Lower leg skin (tissue), 3 donors: Measurements from ENCODE around the gene GADL1.

Experiments
- POLR2A ChIP-seq, 2 donors: fragments of 450-650 bp; IDR thresholded peaks; one replicate each; pipeline ENCODE4 v1.6.1; 2016 to 2017; ENCODE audit warnings: antibody characterized with exemption in 2 of 2, mild to moderate bottlenecking in 1 of 2, moderate library complexity in 1 of 2
- TF ChIP-seq, protein P1 (sequence below), 3 donors: fragments of 450-650 bp; IDR thresholded peaks; one replicate each; pipeline ENCODE4 v1.5.1; 2016; ENCODE audit warnings: antibody characterized with exemption in 3 of 3, mild to moderate bottlenecking in 3 of 3, moderate library complexity in 2 of 3

DNA sequence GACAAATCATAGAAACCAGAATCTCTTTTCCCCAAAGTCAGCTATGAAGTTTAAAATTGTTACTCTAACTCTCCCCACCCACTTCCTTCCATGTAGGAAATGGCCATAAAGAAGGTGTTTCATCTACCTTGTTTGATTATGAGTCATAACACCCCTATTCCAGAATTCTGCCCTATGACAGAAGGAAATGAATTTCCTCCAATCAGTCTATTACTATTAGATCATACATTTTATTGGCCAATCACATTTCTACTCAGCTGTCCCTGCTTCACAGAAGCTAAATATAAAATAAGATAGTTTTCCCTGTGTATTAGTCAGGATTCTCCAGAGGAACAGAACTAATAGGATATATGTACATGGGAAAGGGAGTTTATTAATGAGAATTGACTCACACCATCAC lies 186.0 kb downstream of the GADL1 start:
- TF ChIP-seq, protein P1, sequence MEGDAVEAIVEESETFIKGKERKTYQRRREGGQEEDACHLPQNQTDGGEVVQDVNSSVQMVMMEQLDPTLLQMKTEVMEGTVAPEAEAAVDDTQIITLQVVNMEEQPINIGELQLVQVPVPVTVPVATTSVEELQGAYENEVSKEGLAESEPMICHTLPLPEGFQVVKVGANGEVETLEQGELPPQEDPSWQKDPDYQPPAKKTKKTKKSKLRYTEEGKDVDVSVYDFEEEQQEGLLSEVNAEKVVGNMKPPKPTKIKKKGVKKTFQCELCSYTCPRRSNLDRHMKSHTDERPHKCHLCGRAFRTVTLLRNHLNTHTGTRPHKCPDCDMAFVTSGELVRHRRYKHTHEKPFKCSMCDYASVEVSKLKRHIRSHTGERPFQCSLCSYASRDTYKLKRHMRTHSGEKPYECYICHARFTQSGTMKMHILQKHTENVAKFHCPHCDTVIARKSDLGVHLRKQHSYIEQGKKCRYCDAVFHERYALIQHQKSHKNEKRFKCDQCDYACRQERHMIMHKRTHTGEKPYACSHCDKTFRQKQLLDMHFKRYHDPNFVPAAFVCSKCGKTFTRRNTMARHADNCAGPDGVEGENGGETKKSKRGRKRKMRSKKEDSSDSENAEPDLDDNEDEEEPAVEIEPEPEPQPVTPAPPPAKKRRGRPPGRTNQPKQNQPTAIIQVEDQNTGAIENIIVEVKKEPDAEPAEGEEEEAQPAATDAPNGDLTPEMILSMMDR (IDR thresholded peaks at IDR 0.05): no peak
- no peak for TF ChIP-seq POLR2A (IDR thresholded peaks at IDR 0.05)
